ENCODE data around the gene LGMN. TPM values are rescaled to one million over a fixed set of nuclear protein-coding genes. Genes with fewer than 3 reads are reported as not detected.

LGMN gene
- total and polyA plus RNA-seq, 2 experiments from 2014 or later: 130 to 169 TPM

- no peaks in the 10 kb centered on the region for H3K9me2 ChIP-seq (replicated peaks; ENCODE audit: insufficient read depth)
- TF ChIP-seq, protein P1, sequence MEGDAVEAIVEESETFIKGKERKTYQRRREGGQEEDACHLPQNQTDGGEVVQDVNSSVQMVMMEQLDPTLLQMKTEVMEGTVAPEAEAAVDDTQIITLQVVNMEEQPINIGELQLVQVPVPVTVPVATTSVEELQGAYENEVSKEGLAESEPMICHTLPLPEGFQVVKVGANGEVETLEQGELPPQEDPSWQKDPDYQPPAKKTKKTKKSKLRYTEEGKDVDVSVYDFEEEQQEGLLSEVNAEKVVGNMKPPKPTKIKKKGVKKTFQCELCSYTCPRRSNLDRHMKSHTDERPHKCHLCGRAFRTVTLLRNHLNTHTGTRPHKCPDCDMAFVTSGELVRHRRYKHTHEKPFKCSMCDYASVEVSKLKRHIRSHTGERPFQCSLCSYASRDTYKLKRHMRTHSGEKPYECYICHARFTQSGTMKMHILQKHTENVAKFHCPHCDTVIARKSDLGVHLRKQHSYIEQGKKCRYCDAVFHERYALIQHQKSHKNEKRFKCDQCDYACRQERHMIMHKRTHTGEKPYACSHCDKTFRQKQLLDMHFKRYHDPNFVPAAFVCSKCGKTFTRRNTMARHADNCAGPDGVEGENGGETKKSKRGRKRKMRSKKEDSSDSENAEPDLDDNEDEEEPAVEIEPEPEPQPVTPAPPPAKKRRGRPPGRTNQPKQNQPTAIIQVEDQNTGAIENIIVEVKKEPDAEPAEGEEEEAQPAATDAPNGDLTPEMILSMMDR (IDR thresholded peaks at IDR 0.05; ENCODE audit: poor library complexity): no peak
- TF ChIP-seq EZH2phosphoT487 (IDR thresholded peaks at IDR 0.05; ENCODE audit: low read depth, severe bottlenecking, unreplicated experiment): no peak
- TF ChIP-seq EZH2 (IDR thresholded peaks at IDR 0.05; ENCODE audit: borderline replicate concordance): no peak
- no peak overlapping the region for H2AFZ ChIP-seq
- no peak overlapping the region for H3K4me2 ChIP-seq
- no peak for DNase-seq (ENCODE audit: low spot score)
- no peak overlapping the region for H3K27ac ChIP-seq
- no peaks in the 10 kb centered on the region for H3K27me3 ChIP-seq
- no peaks in the 10 kb centered on the region for H3K79me2 ChIP-seq
- H4K20me1 ChIP-seq (ENCODE audit: insufficient read depth, poor library complexity, severe bottlenecking): no peaks in the 10 kb centered on the region
- no peak overlapping the region for H3K4me3 ChIP-seq
- no peaks in the 10 kb centered on the region for H3K36me3 ChIP-seq (replicated peaks; ENCODE audit: insufficient read depth, low read depth)
- H3K4me1 ChIP-seq (ENCODE audit: insufficient read depth): no peaks in the 10 kb centered on the region
- no peaks in the 10 kb centered on the region for H3K9me3 ChIP-seq (ENCODE audit: low read depth)
- 90% methylated on average over 4 of the region's 4 CpGs for WGBS (ENCODE audit: low lambda C conversion rate, missing lambda C conversion rate)
Measured at GRCh38 chr14:92756446-92756845, 8.0 kb upstream of the LGMN start.

DNA sequence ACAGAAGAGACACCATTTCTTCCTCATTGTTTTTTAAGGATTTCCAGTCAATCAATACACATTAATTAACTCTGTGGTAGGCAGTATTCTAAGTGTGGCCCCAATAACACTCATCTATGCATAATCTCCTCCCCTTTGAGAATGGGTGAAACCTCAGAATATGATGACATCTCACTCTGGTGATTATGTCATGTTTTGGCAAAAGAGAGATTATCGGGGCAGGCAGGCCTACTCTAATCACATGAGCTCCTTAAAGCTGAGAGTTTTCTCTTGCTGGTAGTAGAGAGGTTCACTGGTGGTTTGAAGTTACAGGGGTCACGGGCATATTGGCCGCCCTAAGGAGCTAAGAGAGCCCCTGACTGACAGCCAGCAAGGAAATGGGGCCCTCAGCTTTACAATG, 7.1 kb upstream of the LGMN start:
- Histone ChIP-seq H3K4me3 (no peak overlapping the region), H3K4me1 (ENCODE audit: insufficient read depth) (no peaks in the 10 kb centered on the region), H4K20me1 (ENCODE audit: insufficient read depth, poor library complexity, severe bottlenecking) (no peaks in the 10 kb centered on the region), H3K9me3 (ENCODE audit: low read depth) (no peaks in the 10 kb centered on the region), H2AFZ (no peak overlapping the region), H3K79me2 (no peaks in the 10 kb centered on the region), H3K27ac (no peak overlapping the region), H3K36me3 (replicated peaks; ENCODE audit: insufficient read depth, low read depth) (no peaks in the 10 kb centered on the region), H3K9me2 (replicated peaks; ENCODE audit: insufficient read depth) (no peaks in the 10 kb centered on the region), H3K27me3 (no peaks in the 10 kb centered on the region), H3K4me2 (no peak overlapping the region)
- TF ChIP-seq, protein P1 (IDR thresholded peaks at IDR 0.05; ENCODE audit: poor library complexity): no peak
- TF ChIP-seq EZH2phosphoT487 (IDR thresholded peaks at IDR 0.05; ENCODE audit: low read depth, severe bottlenecking, unreplicated experiment) (no peak), EZH2 (IDR thresholded peaks at IDR 0.05; ENCODE audit: borderline replicate concordance) (no peak)
- 89% methylated on average over 3 of the region's 3 CpGs for WGBS (ENCODE audit: low lambda C conversion rate, missing lambda C conversion rate)
- DNase-seq (ENCODE audit: low spot score): no peak

- DNase-seq (ENCODE audit: low spot score): no peak
- no peak overlapping the region for H2AFZ ChIP-seq
- H3K27me3 ChIP-seq: no peaks in the 10 kb centered on the region
Measured at GRCh38 chr14:92754966-92755365, 6.5 kb upstream of the LGMN start.

More at GRCh38 chr14:92754966-92755365, 6.5 kb upstream of the LGMN start:
- Histone ChIP-seq H3K4me1 (ENCODE audit: insufficient read depth) (no peaks in the 10 kb centered on the region), H3K4me3 (no peak overlapping the region), H3K27ac (no peak overlapping the region), H3K4me2 (no peak overlapping the region), H3K9me2 (replicated peaks; ENCODE audit: insufficient read depth) (no peaks in the 10 kb centered on the region), H3K9me3 (ENCODE audit: low read depth) (no peaks in the 10 kb centered on the region), H3K79me2 (no peaks in the 10 kb centered on the region), H3K36me3 (replicated peaks; ENCODE audit: insufficient read depth, low read depth) (no peaks in the 10 kb centered on the region), H4K20me1 (ENCODE audit: insufficient read depth, poor library complexity, severe bottlenecking) (no peaks in the 10 kb centered on the region)
- TF ChIP-seq, protein P1 (IDR thresholded peaks at IDR 0.05; ENCODE audit: poor library complexity): no peak
- TF ChIP-seq EZH2 (IDR thresholded peaks at IDR 0.05; ENCODE audit: borderline replicate concordance): no peak
- 83% methylated on average over 1 of the region's 1 CpG for WGBS (ENCODE audit: low lambda C conversion rate, missing lambda C conversion rate)

All from hepatocyte (in vitro differentiated cells).